Measurements from ENCODE around the gene USP17L22. TPM values are rescaled to one million over a fixed set of nuclear protein-coding genes. Genes with fewer than 3 reads are reported as not detected.
"Not testable (repeated sequence)": the region's sequence is repeated elsewhere in the genome, so short reads cannot be mapped to it uniquely, and the experiment has no call there.

The USP17L22 gene
- not detected for total RNA-seq
- not detected for polyA plus RNA-seq
- long read RNA-seq, donor 1, result 0 reads
- long read RNA-seq, donor 2, result 0 reads
- long read RNA-seq, donor 3, result 0 reads

GRCh38 chr4:9267319-9267718 is at the start of gene USP17L22:
TSS of gene USP17L22 (plus strand) at chr4:9267619. CDS start at chr4:9267619, 0 bp downstream.
- DNase-seq; H3K4me3 ChIP-seq; H3K27ac ChIP-seq; H3K27me3 ChIP-seq; H3K36me3 ChIP-seq; H3K9me3 ChIP-seq; ATAC-seq; H3K4me1 ChIP-seq; intact Hi-C loops (cut with DNase I): not testable (repeated sequence)
- no CpG with 5 or more reads among the region's 15 CpGs for WGBS, 4 donors

- H3K36me3 ChIP-seq; H3K4me1 ChIP-seq; H3K9me3 ChIP-seq; H3K27ac ChIP-seq; DNase-seq; intact Hi-C loops (cut with DNase I); ATAC-seq; H3K27me3 ChIP-seq; H3K4me3 ChIP-seq: not testable (repeated sequence)
- no CpG with 5 or more reads among the region's 13 CpGs for WGBS, 4 donors
Observed at GRCh38 chr4:9219852-9220251, 47.6 kb upstream of the USP17L22 start, which contains the start of gene USP17L12. TSS of gene USP17L12 (plus strand) at chr4:9220152. CDS start at chr4:9220152, 0 bp downstream.

GRCh38 chr4:9224596-9224995 is 42.8 kb upstream of the USP17L22 start, which contains the start of gene USP17L13:
TSS of gene USP17L13 (plus strand) at chr4:9224896. CDS start at chr4:9224896, 0 bp downstream.
- WGBS, 4 donors, result no CpG with 5 or more reads among the region's 14 CpGs
- H3K9me3 ChIP-seq; H3K4me3 ChIP-seq; H3K27me3 ChIP-seq; DNase-seq; H3K4me1 ChIP-seq; H3K27ac ChIP-seq; H3K36me3 ChIP-seq; intact Hi-C loops (cut with DNase I); ATAC-seq: not testable (repeated sequence)

GRCh38 chr4:9230249-9230648 is 37.2 kb upstream of the USP17L22 start:
- intact Hi-C loops (cut with DNase I); H3K36me3 ChIP-seq; H3K4me3 ChIP-seq; H3K4me1 ChIP-seq; ATAC-seq; H3K9me3 ChIP-seq; H3K27ac ChIP-seq; H3K27me3 ChIP-seq: not testable (repeated sequence)
- 81 to 86% (median 83%) methylated on average over 5 to 6 of the region's 8 CpGs for whole genome bisulfite sequencing, 4 donors
- peak in 1 of 5 donors; percentile 1 for DNase-seq

GRCh38 chr4:9234085-9234484 is 33.3 kb upstream of the USP17L22 start, which contains the start of gene USP17L15:
TSS of gene USP17L15 (plus strand) at chr4:9234385. CDS start at chr4:9234385, 0 bp downstream.
- not testable (repeated sequence) for DNase-seq
- no CpG with 5 or more reads among the region's 15 CpGs for WGBS, 4 donors

GRCh38 chr4:9238461-9238860 is 29.0 kb upstream of the USP17L22 start:
- H3K27me3 ChIP-seq; H3K36me3 ChIP-seq; H3K9me3 ChIP-seq; intact Hi-C loops (cut with DNase I); H3K27ac ChIP-seq; H3K4me1 ChIP-seq; H3K4me3 ChIP-seq; ATAC-seq: not testable (repeated sequence)
- peak in 3 of 5 donors; percentile 5 to 70 (median 8) for DNase-seq
- WGBS, 4 donors, result 83% methylated on average over 11 of the region's 12 CpGs; no CpG with 5 or more reads in 2 of the 4 donors

More at GRCh38 chr4:9234085-9234484, 33.3 kb upstream of the USP17L22 start, which contains the start of gene USP17L15:
- H3K27ac ChIP-seq; H3K4me1 ChIP-seq; H3K36me3 ChIP-seq; H3K4me3 ChIP-seq; intact Hi-C loops (cut with DNase I); H3K27me3 ChIP-seq; ATAC-seq; H3K9me3 ChIP-seq: not testable (repeated sequence)

GRCh38 chr4:9243579-9243978 is 23.8 kb upstream of the USP17L22 start, which contains the start of gene USP17L17:
TSS of gene USP17L17 (plus strand) at chr4:9243879. CDS start at chr4:9243879, 0 bp downstream.
- H3K27me3 ChIP-seq; intact Hi-C loops (cut with DNase I); H3K9me3 ChIP-seq; ATAC-seq; H3K4me1 ChIP-seq; H3K36me3 ChIP-seq; DNase-seq; H3K27ac ChIP-seq; H3K4me3 ChIP-seq: not testable (repeated sequence)
- 79 to 91% (median 88%) methylated on average over 5 to 10 of the region's 14 CpGs for WGBS, 4 donors

- H3K4me1 ChIP-seq; intact Hi-C loops (cut with DNase I); H3K9me3 ChIP-seq; ATAC-seq; H3K27me3 ChIP-seq; H3K36me3 ChIP-seq; H3K27ac ChIP-seq; H3K4me3 ChIP-seq: not testable (repeated sequence)
- peak in 1 of 5 donors; percentile 5 for DNase-seq
- WGBS, 4 donors, result 80 to 92% (median 90%) methylated on average over 10 to 20 of the region's 26 CpGs
Observed at GRCh38 chr4:9247953-9248680, 19.3 kb upstream of the USP17L22 start, which contains the start of gene USP17L18. TSS of gene USP17L18 (plus strand) at chr4:9248630. CDS start at chr4:9248630, 0 bp downstream.

- H3K9me3 ChIP-seq; H3K4me1 ChIP-seq; DNase-seq; H3K27ac ChIP-seq; H3K4me3 ChIP-seq; H3K36me3 ChIP-seq; intact Hi-C loops (cut with DNase I); H3K27me3 ChIP-seq; ATAC-seq: not testable (repeated sequence)
- no CpG with 5 or more reads among the region's 13 CpGs for WGBS, 4 donors
Observed at GRCh38 chr4:9253078-9253477, 14.3 kb upstream of the USP17L22 start, which contains the start of gene USP17L19. TSS of gene USP17L19 (plus strand) at chr4:9253378. CDS start at chr4:9253378, 0 bp downstream.

- ATAC-seq; H3K36me3 ChIP-seq; H3K4me1 ChIP-seq; H3K27ac ChIP-seq; H3K27me3 ChIP-seq; DNase-seq; intact Hi-C loops (cut with DNase I); H3K9me3 ChIP-seq; H3K4me3 ChIP-seq: not testable (repeated sequence)
- WGBS, 4 donors, result no CpG with 5 or more reads among the region's 15 CpGs
Observed at GRCh38 chr4:9257824-9258223, 9.6 kb upstream of the USP17L22 start, which contains the start of gene USP17L20. TSS of gene USP17L20 (plus strand) at chr4:9258124. CDS start at chr4:9258124, 0 bp downstream.

GRCh38 chr4:9262572-9262971 is 4.8 kb upstream of the USP17L22 start, which contains the start of gene USP17L21:
TSS of gene USP17L21 (plus strand) at chr4:9262872. CDS start at chr4:9262872, 0 bp downstream.
- H3K9me3 ChIP-seq; H3K4me1 ChIP-seq; DNase-seq; intact Hi-C loops (cut with DNase I); H3K4me3 ChIP-seq; ATAC-seq; H3K27me3 ChIP-seq; H3K27ac ChIP-seq; H3K36me3 ChIP-seq: not testable (repeated sequence)
- WGBS, 4 donors, result no CpG with 5 or more reads among the region's 13 CpGs
